K562 (cell line): ENCODE data around the gene RNASEH1. TPM values are rescaled to one million over a fixed set of nuclear protein-coding genes. Genes with fewer than 3 reads are reported as not detected.

Source experiments
- ELF4 ChIP-seq: fragments of 450-650 bp; formaldehyde crosslinking; IDR thresholded peaks from 2 replicates; pipeline ENCODE4 v1.4.0; 2022; ENCODE audit warnings: missing genetic modification characterization
- GATAD2B ChIP-seq: fragments of 450-650 bp; IDR thresholded peaks from 2 replicates; pipeline ENCODE4 v1.6.1; 2017; ENCODE audit warnings: mild to moderate bottlenecking, borderline replicate concordance
- HDAC2 ChIP-seq: fragments of 450-650 bp; IDR thresholded peaks from 2 replicates; pipeline ENCODE4 v1.6.1; 2016; ENCODE audit warnings: mild to moderate bottlenecking
- MCM5 ChIP-seq: fragments of 450-650 bp; IDR thresholded peaks from 2 replicates; pipeline ENCODE4 v1.6.1; 2016; ENCODE audit warnings: low read depth
- NR2F6 ChIP-seq: fragments of 450-650 bp; formaldehyde crosslinking; IDR thresholded peaks from 2 replicates; pipeline ENCODE4 v1.4.0; 2020; ENCODE audit warnings: mild to moderate bottlenecking
- TCF3 ChIP-seq: sonication (generic); formaldehyde crosslinking; IDR thresholded peaks from 2 replicates; pipeline ENCODE4 v1.4.0; 2020; ENCODE audit warnings: mild to moderate bottlenecking, missing genetic modification reagents
- TSC22D4 ChIP-seq: fragments of 450-650 bp; IDR thresholded peaks from 2 replicates; pipeline ENCODE4 v1.6.1; 2016; ENCODE audit warnings: missing genetic modification characterization, missing biosample characterization, control low read depth
- ZKSCAN3 ChIP-seq: fragments of 250-450 bp; sonication (Bioruptor Pico); IDR thresholded peaks from 2 replicates; pipeline ENCODE4 v1.4.0; 2020
- ZNF274 ChIP-seq: IDR thresholded peaks from 2 replicates; pipeline ENCODE4 v1.6.1; 2011; ENCODE audit warnings: low read depth, mild to moderate bottlenecking, low read length, moderate library complexity, borderline replicate concordance
- ZNF740 ChIP-seq, 3 experiments: fragments of 200-800 bp in 1 of 3; sonication (Bioruptor generic) in 1 of 3; sonication (generic) in 1 of 3; formaldehyde crosslinking in 1 of 3; IDR thresholded peaks; 2 replicates each; pipeline versions ENCODE4 v1.6.1 to v1.8.0; 2016 to 2022; ENCODE audit warnings: mild to moderate bottlenecking in 2 of 3, missing compliant biosample characterization in 2 of 3, missing genetic modification characterization in 2 of 3, missing genetic modification reagents in 1 of 3
- polyA plus RNA-seq, 8 experiments: library from polyadenylated mRNA; depleted of rRNA in 4 of 8; stranded (reverse) in 5 of 8; unstranded in 3 of 8; fragments of >200 nt; fragmentation: Nextera tagmentation in 2 of 8; fragmentation: Illumina TruSeq in 1 of 8; extraction: Ambion mirVana in 2 of 8; extraction: Trizol in 1 of 8; gene quantifications; 2 replicates each; pipeline versions ENCODE4 v1.2.1 to v1.2.3, GENCODE V29; 2011 to 2014; ENCODE audit warnings: inconsistent platforms in 1 of 8, missing spikeins in 1 of 8
- total RNA-seq, 7 experiments: library from RNA; depleted of rRNA in 6 of 7; stranded (reverse); fragments of >200 nt in 6 of 7; fragmentation: Illumina TruSeq in 2 of 7; extraction: Trizol in 2 of 7; gene quantifications; 2 replicates each; pipeline versions ENCODE4 v1.2.1 to v1.2.3, GENCODE V29; 2011 to 2021; ENCODE audit warnings: low replicate concordance in 1 of 7
- TF ChIP-seq, protein P1 (sequence below): fragments of 200-600 bp; sonication (generic); IDR thresholded peaks from one replicate; pipeline ENCODE4 v1.6.1; 2012; ENCODE audit warnings: mild to moderate bottlenecking, low read depth, low read length, inconsistent platforms

The RNASEH1 gene
- total and polyA plus RNA-seq, 9 of the 15 experiments (the other 6 are each of a cell fraction or from before 2014, with no cell fraction given), result 25.7 to 47.5 (median 42.8) TPM

GRCh38 chr2:3519255-3520205 is 38.6 kb downstream of the RNASEH1 start, which contains the start of gene ADI1 (continued):
- TF ChIP-seq ZNF740 (CRISPR knock-in tag; IDR thresholded peaks at IDR 0.05), result no peak
- no peak for TF ChIP-seq ZNF740 (tag; IDR thresholded peaks at IDR 0.05)
- no peak for TF ChIP-seq GATAD2B
- no peak; the same call in 1 of the 2 replicates for TF ChIP-seq ZNF274
- TF ChIP-seq, protein P1, sequence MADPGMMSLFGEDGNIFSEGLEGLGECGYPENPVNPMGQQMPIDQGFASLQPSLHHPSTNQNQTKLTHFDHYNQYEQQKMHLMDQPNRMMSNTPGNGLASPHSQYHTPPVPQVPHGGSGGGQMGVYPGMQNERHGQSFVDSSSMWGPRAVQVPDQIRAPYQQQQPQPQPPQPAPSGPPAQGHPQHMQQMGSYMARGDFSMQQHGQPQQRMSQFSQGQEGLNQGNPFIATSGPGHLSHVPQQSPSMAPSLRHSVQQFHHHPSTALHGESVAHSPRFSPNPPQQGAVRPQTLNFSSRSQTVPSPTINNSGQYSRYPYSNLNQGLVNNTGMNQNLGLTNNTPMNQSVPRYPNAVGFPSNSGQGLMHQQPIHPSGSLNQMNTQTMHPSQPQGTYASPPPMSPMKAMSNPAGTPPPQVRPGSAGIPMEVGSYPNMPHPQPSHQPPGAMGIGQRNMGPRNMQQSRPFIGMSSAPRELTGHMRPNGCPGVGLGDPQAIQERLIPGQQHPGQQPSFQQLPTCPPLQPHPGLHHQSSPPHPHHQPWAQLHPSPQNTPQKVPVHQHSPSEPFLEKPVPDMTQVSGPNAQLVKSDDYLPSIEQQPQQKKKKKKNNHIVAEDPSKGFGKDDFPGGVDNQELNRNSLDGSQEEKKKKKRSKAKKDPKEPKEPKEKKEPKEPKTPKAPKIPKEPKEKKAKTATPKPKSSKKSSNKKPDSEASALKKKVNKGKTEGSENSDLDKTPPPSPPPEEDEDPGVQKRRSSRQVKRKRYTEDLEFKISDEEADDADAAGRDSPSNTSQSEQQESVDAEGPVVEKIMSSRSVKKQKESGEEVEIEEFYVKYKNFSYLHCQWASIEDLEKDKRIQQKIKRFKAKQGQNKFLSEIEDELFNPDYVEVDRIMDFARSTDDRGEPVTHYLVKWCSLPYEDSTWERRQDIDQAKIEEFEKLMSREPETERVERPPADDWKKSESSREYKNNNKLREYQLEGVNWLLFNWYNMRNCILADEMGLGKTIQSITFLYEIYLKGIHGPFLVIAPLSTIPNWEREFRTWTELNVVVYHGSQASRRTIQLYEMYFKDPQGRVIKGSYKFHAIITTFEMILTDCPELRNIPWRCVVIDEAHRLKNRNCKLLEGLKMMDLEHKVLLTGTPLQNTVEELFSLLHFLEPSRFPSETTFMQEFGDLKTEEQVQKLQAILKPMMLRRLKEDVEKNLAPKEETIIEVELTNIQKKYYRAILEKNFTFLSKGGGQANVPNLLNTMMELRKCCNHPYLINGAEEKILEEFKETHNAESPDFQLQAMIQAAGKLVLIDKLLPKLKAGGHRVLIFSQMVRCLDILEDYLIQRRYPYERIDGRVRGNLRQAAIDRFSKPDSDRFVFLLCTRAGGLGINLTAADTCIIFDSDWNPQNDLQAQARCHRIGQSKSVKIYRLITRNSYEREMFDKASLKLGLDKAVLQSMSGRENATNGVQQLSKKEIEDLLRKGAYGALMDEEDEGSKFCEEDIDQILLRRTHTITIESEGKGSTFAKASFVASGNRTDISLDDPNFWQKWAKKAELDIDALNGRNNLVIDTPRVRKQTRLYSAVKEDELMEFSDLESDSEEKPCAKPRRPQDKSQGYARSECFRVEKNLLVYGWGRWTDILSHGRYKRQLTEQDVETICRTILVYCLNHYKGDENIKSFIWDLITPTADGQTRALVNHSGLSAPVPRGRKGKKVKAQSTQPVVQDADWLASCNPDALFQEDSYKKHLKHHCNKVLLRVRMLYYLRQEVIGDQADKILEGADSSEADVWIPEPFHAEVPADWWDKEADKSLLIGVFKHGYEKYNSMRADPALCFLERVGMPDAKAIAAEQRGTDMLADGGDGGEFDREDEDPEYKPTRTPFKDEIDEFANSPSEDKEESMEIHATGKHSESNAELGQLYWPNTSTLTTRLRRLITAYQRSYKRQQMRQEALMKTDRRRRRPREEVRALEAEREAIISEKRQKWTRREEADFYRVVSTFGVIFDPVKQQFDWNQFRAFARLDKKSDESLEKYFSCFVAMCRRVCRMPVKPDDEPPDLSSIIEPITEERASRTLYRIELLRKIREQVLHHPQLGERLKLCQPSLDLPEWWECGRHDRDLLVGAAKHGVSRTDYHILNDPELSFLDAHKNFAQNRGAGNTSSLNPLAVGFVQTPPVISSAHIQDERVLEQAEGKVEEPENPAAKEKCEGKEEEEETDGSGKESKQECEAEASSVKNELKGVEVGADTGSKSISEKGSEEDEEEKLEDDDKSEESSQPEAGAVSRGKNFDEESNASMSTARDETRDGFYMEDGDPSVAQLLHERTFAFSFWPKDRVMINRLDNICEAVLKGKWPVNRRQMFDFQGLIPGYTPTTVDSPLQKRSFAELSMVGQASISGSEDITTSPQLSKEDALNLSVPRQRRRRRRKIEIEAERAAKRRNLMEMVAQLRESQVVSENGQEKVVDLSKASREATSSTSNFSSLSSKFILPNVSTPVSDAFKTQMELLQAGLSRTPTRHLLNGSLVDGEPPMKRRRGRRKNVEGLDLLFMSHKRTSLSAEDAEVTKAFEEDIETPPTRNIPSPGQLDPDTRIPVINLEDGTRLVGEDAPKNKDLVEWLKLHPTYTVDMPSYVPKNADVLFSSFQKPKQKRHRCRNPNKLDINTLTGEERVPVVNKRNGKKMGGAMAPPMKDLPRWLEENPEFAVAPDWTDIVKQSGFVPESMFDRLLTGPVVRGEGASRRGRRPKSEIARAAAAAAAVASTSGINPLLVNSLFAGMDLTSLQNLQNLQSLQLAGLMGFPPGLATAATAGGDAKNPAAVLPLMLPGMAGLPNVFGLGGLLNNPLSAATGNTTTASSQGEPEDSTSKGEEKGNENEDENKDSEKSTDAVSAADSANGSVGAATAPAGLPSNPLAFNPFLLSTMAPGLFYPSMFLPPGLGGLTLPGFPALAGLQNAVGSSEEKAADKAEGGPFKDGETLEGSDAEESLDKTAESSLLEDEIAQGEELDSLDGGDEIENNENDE, result no peak
- no peak for TF ChIP-seq HDAC2
- peak; percentile 39; the same call in 1 of the 2 replicates for TF ChIP-seq NR2F6 (CRISPR knock-in tag)
- TF ChIP-seq TSC22D4 (tag), result no peak
- TF ChIP-seq TCF3 (CRISPR knock-in tag), result no peak
- TF ChIP-seq ELF4 (CRISPR knock-in tag), result no peak
- TF ChIP-seq ZKSCAN3, result no peak
- TF ChIP-seq MCM5, result no peak
